HG03064 (cell line): Measurements from ENCODE around the gene UAP1L1.
"Not testable (repeated sequence)": the region's sequence is repeated elsewhere in the genome, so short reads cannot be mapped to it uniquely, and the experiment has no call there.

ENCODE experiments used
- ATAC-seq: cut with Tn5 transposase; IDR thresholded peaks from one replicate; pipeline ENCODE4 v1.9.1; 2021; ENCODE audit warnings: low read depth; ENCODE audit not compliant: unreplicated experiment

UAP1L1 gene

GRCh38 chr9:137055385-137056364, 21.6 kb upstream of the UAP1L1 start:
- ATAC-seq, result no peak

GRCh38 chr9:137056739-137057415, 20.4 kb upstream of the UAP1L1 start:
- no peak for ATAC-seq

GRCh38 chr9:137057545-137057944, 19.8 kb upstream of the UAP1L1 start:
- no peak for ATAC-seq

- no peak for ATAC-seq
Measured at GRCh38 chr9:137058521-137059234, 18.6 kb upstream of the UAP1L1 start.

- ATAC-seq, result no peak
Measured at GRCh38 chr9:137062384-137062783, 14.9 kb upstream of the UAP1L1 start.

GRCh38 chr9:137062798-137063197, 14.5 kb upstream of the UAP1L1 start:
- ATAC-seq, result not testable (repeated sequence)

- ATAC-seq, result no peak
Measured at GRCh38 chr9:137063311-137064026, 13.8 kb upstream of the UAP1L1 start.

GRCh38 chr9:137064027-137064879, 13.1 kb upstream of the UAP1L1 start:
- ATAC-seq, result no peak

- no peak for ATAC-seq
Measured at GRCh38 chr9:137064880-137065164, 12.5 kb upstream of the UAP1L1 start.

- ATAC-seq, result no peak
Measured at GRCh38 chr9:137065336-137065967, 11.9 kb upstream of the UAP1L1 start.

GRCh38 chr9:137066096-137066861, 11.0 kb upstream of the UAP1L1 start:
- no peak for ATAC-seq

GRCh38 chr9:137067860-137068538, 9.3 kb upstream of the UAP1L1 start:
- no peak for ATAC-seq

- no peak for ATAC-seq
Measured at GRCh38 chr9:137068539-137069507, 8.5 kb upstream of the UAP1L1 start.

- peak; percentile 13 for ATAC-seq
Measured at GRCh38 chr9:137069508-137070091, 7.7 kb upstream of the UAP1L1 start.

GRCh38 chr9:137070201-137070905, 7.0 kb upstream of the UAP1L1 start, which contains the start of gene SAPCD2:
Gene SAPCD2 (minus strand): TSS chr9:137070557. CDS start chr9:137070460, 97 bp downstream.
- peak; percentile 41 for ATAC-seq

- no peak for ATAC-seq
Measured at GRCh38 chr9:137070906-137071275, 6.4 kb upstream of the UAP1L1 start.
